H9 (cell line): ENCODE data around the gene SDK2. TPM values are rescaled to one million over a fixed set of nuclear protein-coding genes. Genes with fewer than 3 reads are reported as not detected.

Experiments
- DNase-seq: peaks from one replicate; pipeline ENCODE4 v3.0.0-alpha.2; 2017
- H2AFZ ChIP-seq: one replicate; pipeline ENCODE4 v1.6.1; 2013; ENCODE audit warnings: mild to moderate bottlenecking, low read length, control low read depth, moderate library complexity
- H2AK5ac ChIP-seq: 2 replicates; pipeline ENCODE4 v1.6.1; 2013; ENCODE audit warnings: low read length, control low read depth, mixed read lengths; ENCODE audit not compliant: insufficient read length
- H2BK120ac ChIP-seq: one replicate; pipeline ENCODE4 v1.6.1; 2013; ENCODE audit warnings: low read depth, mild to moderate bottlenecking, low read length, control low read depth, inconsistent platforms; ENCODE audit not compliant: poor library complexity, severe bottlenecking
- H2BK12ac ChIP-seq: 2 replicates; pipeline ENCODE4 v1.6.1; 2013; ENCODE audit warnings: low read length, control low read depth, mixed read lengths, low read depth; ENCODE audit not compliant: insufficient read length
- H2BK15ac ChIP-seq: 2 replicates; pipeline ENCODE4 v1.6.1; 2013; ENCODE audit warnings: low read depth, low read length, control low read depth
- H2BK20ac ChIP-seq: one replicate; pipeline ENCODE4 v1.6.1; 2013; ENCODE audit warnings: low read depth, mild to moderate bottlenecking, low read length, control low read depth, inconsistent platforms; ENCODE audit not compliant: poor library complexity, severe bottlenecking
- H2BK5ac ChIP-seq: 2 replicates; pipeline ENCODE4 v1.6.1; 2013; ENCODE audit warnings: low read length, control low read depth, mixed read lengths; ENCODE audit not compliant: insufficient read length
- H3K14ac ChIP-seq: 2 replicates; pipeline ENCODE4 v1.6.1; 2013; ENCODE audit warnings: low read length, control low read depth; ENCODE audit not compliant: insufficient read depth
- H3K18ac ChIP-seq: 2 replicates; pipeline ENCODE4 v1.6.1; 2013; ENCODE audit warnings: low read depth, mild to moderate bottlenecking, mixed read lengths, low read length, control low read depth; ENCODE audit not compliant: insufficient read length
- H3K23ac ChIP-seq: 2 replicates; pipeline ENCODE4 v1.6.1; 2013; ENCODE audit warnings: low read length, control low read depth, mixed read lengths, low read depth; ENCODE audit not compliant: insufficient read length
- H3K23me2 ChIP-seq: 2 replicates; pipeline ENCODE4 v1.6.1; 2013; ENCODE audit warnings: low read depth, mild to moderate bottlenecking, mixed read lengths, low read length, control low read depth; ENCODE audit not compliant: insufficient read length, poor library complexity, severe bottlenecking
- H3K27ac ChIP-seq: 2 replicates; pipeline ENCODE4 v1.5.1; 2013; ENCODE audit warnings: low read length, control low read depth, mixed read lengths, low read depth; ENCODE audit not compliant: insufficient read length
- H3K27me3 ChIP-seq: 2 replicates; pipeline ENCODE4 v1.6.1; 2013; ENCODE audit warnings: low read length, control low read depth, inconsistent platforms; ENCODE audit not compliant: insufficient read depth
- H3K4ac ChIP-seq: 2 replicates; pipeline ENCODE4 v1.6.1; 2013; ENCODE audit warnings: low read depth, mild to moderate bottlenecking, control low read depth, inconsistent platforms, low read length, moderate library complexity
- H3K4me1 ChIP-seq: 2 replicates; pipeline ENCODE4 v1.6.1; 2013; ENCODE audit warnings: low read length, control low read depth, inconsistent platforms; ENCODE audit not compliant: insufficient read depth
- H3K4me2 ChIP-seq: 2 replicates; pipeline ENCODE4 v1.6.1; 2013; ENCODE audit warnings: low read length, control low read depth, mixed read lengths; ENCODE audit not compliant: insufficient read length, insufficient read depth
- H3K56ac ChIP-seq: 2 replicates; pipeline ENCODE4 v1.6.1; 2013; ENCODE audit warnings: low read depth, mild to moderate bottlenecking, mixed read lengths, low read length, control low read depth; ENCODE audit not compliant: insufficient read length
- H3K79me1 ChIP-seq: 2 replicates; pipeline ENCODE4 v1.6.1; 2013; ENCODE audit warnings: low read depth, mild to moderate bottlenecking, moderate library complexity, low read length, control low read depth, inconsistent platforms; ENCODE audit not compliant: insufficient read depth, poor library complexity, severe bottlenecking
- H3K79me2 ChIP-seq: 2 replicates; pipeline ENCODE4 v1.6.1; 2013; ENCODE audit warnings: low read length, control low read depth, inconsistent platforms; ENCODE audit not compliant: insufficient read depth
- H3K9ac ChIP-seq: 2 replicates; pipeline ENCODE4 v1.6.1; 2013; ENCODE audit warnings: low read length, control low read depth, mixed read lengths; ENCODE audit not compliant: insufficient read length; ENCODE audit errors: extremely low read depth
- H3K9me3 ChIP-seq: one replicate; pipeline ENCODE4 v1.6.1; 2013; ENCODE audit warnings: low read depth, low read length, inconsistent platforms; ENCODE audit not compliant: control insufficient read depth
- H3T11ph ChIP-seq: one replicate; pipeline ENCODE4 v1.6.1; 2013; ENCODE audit warnings: mild to moderate bottlenecking, low read length, control low read depth, inconsistent platforms
- H4K20me1 ChIP-seq: one replicate; pipeline ENCODE4 v1.6.1; 2013; ENCODE audit not compliant: control insufficient read depth, insufficient read length, insufficient read depth
- H4K5ac ChIP-seq: 2 replicates; pipeline ENCODE4 v1.6.1; 2013; ENCODE audit warnings: low read depth, mild to moderate bottlenecking, mixed read lengths, low read length, control low read depth; ENCODE audit not compliant: insufficient read length
- H4K8ac ChIP-seq: replicated peaks from 2 replicates; pipeline ENCODE4 v1.6.1; 2013; ENCODE audit warnings: low read length, control low read depth, mixed read lengths, low read depth; ENCODE audit not compliant: insufficient read length
- H4K91ac ChIP-seq: 2 replicates; pipeline ENCODE4 v1.6.1; 2013; ENCODE audit warnings: low read depth, mild to moderate bottlenecking, moderate library complexity, mixed read lengths, low read length, control low read depth; ENCODE audit not compliant: insufficient read length
- H3K27ac Mint-ChIP-seq, 3 experiments: 2 replicates in 2 of 3; 3 replicates in 1 of 3; pipeline ENCODE4 v1.8.0; 2020 to 2021; ENCODE audit warnings: mixed read lengths in 3 of 3, mild to moderate bottlenecking in 1 of 3, moderate library complexity in 1 of 3
- H3K27me3 Mint-ChIP-seq: 2 replicates; pipeline ENCODE4 v1.8.0; 2021; ENCODE audit warnings: low read depth, mild to moderate bottlenecking, moderate library complexity, mixed read lengths
- H3K36me3 Mint-ChIP-seq, 3 experiments: 2 replicates in 2 of 3; 3 replicates in 1 of 3; pipeline ENCODE4 v1.8.0; 2020 to 2021; ENCODE audit warnings: low read depth in 3 of 3, mixed read lengths in 3 of 3; ENCODE audit not compliant: insufficient read depth in 1 of 3
- H3K4me1 Mint-ChIP-seq, 2 experiments: 2 replicates each; pipeline ENCODE4 v1.8.0; 2020; ENCODE audit warnings: mixed read lengths in 2 of 2
- H3K4me3 Mint-ChIP-seq, 2 experiments: 2 replicates in 1 of 2; 3 replicates in 1 of 2; pipeline ENCODE4 v1.8.0; 2020 to 2021; ENCODE audit warnings: mild to moderate bottlenecking in 2 of 2, mixed read lengths in 2 of 2, moderate library complexity in 1 of 2
- H3K9me3 Mint-ChIP-seq, 2 experiments: 2 replicates in 1 of 2; 3 replicates in 1 of 2; pipeline ENCODE4 v1.8.0; 2020; ENCODE audit warnings: mild to moderate bottlenecking in 2 of 2, mixed read lengths in 2 of 2, moderate library complexity in 1 of 2
- WGBS: extraction: QIAGEN DNeasy Blood & Tissue Kit; methylation state at CpG from one replicate; pipeline ENCODE4 v1.1.7; 2013; ENCODE audit warnings: missing lambda C conversion rate, low lambda C conversion rate, mixed read lengths; ENCODE audit not compliant: insufficient read length; ENCODE audit errors: extremely low coverage; 5-methylcytosine and 5-hydroxymethylcytosine counted together
- total RNA-seq: library from RNA; stranded (reverse); gene quantifications from 2 replicates; pipeline ENCODE4 v1.2.1, GENCODE V29; 2021
- TF ChIP-seq, protein P1 (sequence below): fragments of 200-600 bp; sonication (generic); conservative IDR thresholded peaks from 3 replicates; pipeline ENCODE4 v1.8.0; 2021; ENCODE audit warnings: antibody characterized with exemption, mild to moderate bottlenecking

The SDK2 gene
- total RNA-seq, 1 experiment from 2014 or later = 9.1 TPM

DNA sequence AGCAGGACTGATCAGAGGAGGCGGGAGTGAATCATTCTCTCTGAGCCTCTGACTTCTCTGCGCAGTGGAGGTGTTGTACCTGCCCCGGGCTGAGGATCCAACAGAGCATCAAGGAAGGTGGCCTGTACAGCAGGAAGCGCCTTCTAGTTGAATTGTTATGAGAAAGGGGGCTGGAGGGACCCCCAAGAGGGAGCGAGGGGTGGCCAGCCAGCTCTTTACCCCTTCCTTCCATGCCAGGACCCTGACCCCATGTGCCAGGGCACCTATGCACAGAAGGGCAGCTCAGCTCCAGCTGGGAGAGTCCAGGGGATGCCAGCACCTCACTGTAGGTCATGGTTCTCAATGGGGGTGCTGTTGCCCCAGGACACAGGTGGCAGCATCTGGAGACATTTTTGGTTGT lies 149.3 kb downstream of the SDK2 start:
- H2BK15ac ChIP-seq = no peak overlapping the region
- H3K56ac ChIP-seq = no peak overlapping the region
- no peak overlapping the region for H2BK20ac ChIP-seq
- TF ChIP-seq, protein P1, sequence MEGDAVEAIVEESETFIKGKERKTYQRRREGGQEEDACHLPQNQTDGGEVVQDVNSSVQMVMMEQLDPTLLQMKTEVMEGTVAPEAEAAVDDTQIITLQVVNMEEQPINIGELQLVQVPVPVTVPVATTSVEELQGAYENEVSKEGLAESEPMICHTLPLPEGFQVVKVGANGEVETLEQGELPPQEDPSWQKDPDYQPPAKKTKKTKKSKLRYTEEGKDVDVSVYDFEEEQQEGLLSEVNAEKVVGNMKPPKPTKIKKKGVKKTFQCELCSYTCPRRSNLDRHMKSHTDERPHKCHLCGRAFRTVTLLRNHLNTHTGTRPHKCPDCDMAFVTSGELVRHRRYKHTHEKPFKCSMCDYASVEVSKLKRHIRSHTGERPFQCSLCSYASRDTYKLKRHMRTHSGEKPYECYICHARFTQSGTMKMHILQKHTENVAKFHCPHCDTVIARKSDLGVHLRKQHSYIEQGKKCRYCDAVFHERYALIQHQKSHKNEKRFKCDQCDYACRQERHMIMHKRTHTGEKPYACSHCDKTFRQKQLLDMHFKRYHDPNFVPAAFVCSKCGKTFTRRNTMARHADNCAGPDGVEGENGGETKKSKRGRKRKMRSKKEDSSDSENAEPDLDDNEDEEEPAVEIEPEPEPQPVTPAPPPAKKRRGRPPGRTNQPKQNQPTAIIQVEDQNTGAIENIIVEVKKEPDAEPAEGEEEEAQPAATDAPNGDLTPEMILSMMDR = no peak
- H3K27ac ChIP-seq = no peak overlapping the region
- H2BK5ac ChIP-seq = no peak overlapping the region
- H3K23me2 ChIP-seq = no peaks in the 10 kb centered on the region
- H3K79me2 ChIP-seq = no peaks in the 10 kb centered on the region
- H2AK5ac ChIP-seq = no peak overlapping the region
- no peaks in the 10 kb centered on the region for H3K9me3 Mint-ChIP-seq
- peaks cover 3% of the 10 kb centered on the region for H3K27me3 Mint-ChIP-seq
- H3T11ph ChIP-seq = no peak overlapping the region
- H2BK120ac ChIP-seq = no peak overlapping the region
- no peaks in the 10 kb centered on the region for H3K36me3 Mint-ChIP-seq
- peaks cover 27 to 37% of the 10 kb centered on the region in 2 experiments for H3K4me1 Mint-ChIP-seq
- no peak for DNase-seq
- H4K20me1 ChIP-seq = peaks cover 2% of the 10 kb centered on the region
- WGBS = no CpG with 5 or more reads among the region's 5 CpGs
- no peak overlapping the region for H3K4ac ChIP-seq
- H4K91ac ChIP-seq = no peak overlapping the region
- no peak overlapping the region for H3K18ac ChIP-seq
- no peak overlapping the region for H3K14ac ChIP-seq
- no peak overlapping the region for H4K8ac ChIP-seq
- H3K79me1 ChIP-seq = no peaks in the 10 kb centered on the region
- no peaks in the 10 kb centered on the region for H3K27me3 ChIP-seq
- H3K4me3 Mint-ChIP-seq = no peak overlapping the region
- H2AFZ ChIP-seq = no peak overlapping the region
- H3K9ac ChIP-seq = no peak overlapping the region
- no peaks in the 10 kb centered on the region; the same call in 1 of the 2 replicates for H3K4me1 ChIP-seq
- no peaks in the 10 kb centered on the region for H3K9me3 ChIP-seq
- H3K23ac ChIP-seq = no peak overlapping the region
- H3K27ac Mint-ChIP-seq = no peak overlapping the region
- no peak overlapping the region for H4K5ac ChIP-seq
- H2BK12ac ChIP-seq = no peak overlapping the region
- H3K4me2 ChIP-seq = no peak overlapping the region
